Pancreas (tissue), 10 donors: ENCODE measurements around the gene KRTAP10-8. TPM values are rescaled to one million over a fixed set of nuclear protein-coding genes. Genes with fewer than 3 reads are reported as not detected.
"Not testable (repeated sequence)": the region's sequence is repeated elsewhere in the genome, so short reads cannot be mapped to it uniquely, and the experiment has no call there.

Source experiments
- ATAC-seq, 4 donors: fragments of 200-7000 bp; cut with Tn5 transposase; one replicate each; pipeline versions ENCODE4 v1.8.0 to v1.9.1; 2020; ENCODE audit warnings: mild to moderate bottlenecking in 4 of 4, moderate library complexity in 4 of 4
- DNase-seq, 6 donors: peaks; one replicate each; pipeline ENCODE4 v3.0.0-alpha.2; 2020
- FAIRE-seq: peaks from 2 replicates; lab custom pipeline; 2012; peaks lifted over from hg19 to GRCh38; lab: Jason Lieb, UNC
- H3K27ac ChIP-seq, 4 donors: fragments of 200-600 bp; sonication (generic); 1 replicate in 3 of 4; 2 replicates in 1 of 4; pipeline versions ENCODE4 v1.5.0 to v1.8.0; 2020
- H3K27me3 ChIP-seq, 4 donors: fragments of 200-600 bp; one replicate each; pipeline ENCODE4 v1.8.0; 2021
- H3K36me3 ChIP-seq, 3 donors: fragments of 200-600 bp; sonication (generic) in 1 of 3; one replicate each; pipeline versions ENCODE4 v1.5.0 to v1.8.0; 2020 to 2021
- H3K4me1 ChIP-seq, 3 donors: fragments of 200-600 bp; one replicate each; pipeline ENCODE4 v1.8.0; 2021
- H3K4me3 ChIP-seq, 4 donors: fragments of 200-600 bp; sonication (generic) in 2 of 4; one replicate each; pipeline versions ENCODE4 v1.5.0 to v1.8.0; 2020 to 2021
- H3K9me3 ChIP-seq, 4 donors: fragments of 200-600 bp; one replicate each; pipeline ENCODE4 v1.8.0; 2021
- CTCF ChIP-seq, 4 donors: fragments of 200-600 bp; sonication (generic) in 3 of 4; IDR thresholded peaks; one replicate each; pipeline versions ENCODE4 v1.5.0 to v1.8.0; 2021; ENCODE audit warnings: antibody characterized with exemption in 4 of 4
- WGBS, 2 donors: extraction: QIAGEN DNeasy Blood & Tissue Kit; methylation state at CpG; one replicate each; pipeline ENCODE4 v1.1.7; 2013; 5-methylcytosine and 5-hydroxymethylcytosine counted together
- intact Hi-C, 3 donors: fragments of 100-400 bp; cut with DNase I; formaldehyde crosslinking; loops; one replicate each; pipeline versions ENCODE4 v1.11.1 to v1.14.2; 2022
- polyA plus RNA-seq, 2 donors: library from polyadenylated mRNA; stranded (reverse); fragments of 200-250 nt; gene quantifications; one replicate each; pipeline ENCODE4 v1.2.3, GENCODE V29; 2013
- total RNA-seq, 6 donors: library from RNA; stranded (reverse); fragmentation: NEBNext Ultra II Directional in 4 of 6; extraction: Animal tissue kit (Norgen Biotek cat#: 25700) in 4 of 6; gene quantifications; one replicate each; pipeline versions ENCODE4 v1.2.1 to v1.2.4, GENCODE V29; 2021 to 2023
- donor health status: healthy with polysubstance abuse.
- donor health status: DM: no; HTN: no; CAD: no; lungs with moderate emphysema.
- donor health status: DM: no; HTN: no; CAD: no.
- donor health status: control.
- donor health status: control.
- donor health status: Bipolar disorder and iron deficiency.
- donor health status: DM: yes; HTN: yes; CAD: no.
- donor health status: DM: no; HTN: no; CAD: no.
- donor health status: DM: no; HTN: no; CAD: no.
- donor health status: DM: yes; HTN: yes; CAD: no.

Gene KRTAP10-8
- total and polyA plus RNA-seq, 8 donors: not detected

GRCh38 chr21:44643741-44644310, 31.9 kb downstream of the KRTAP10-8 start:
- Histone ChIP-seq H3K4me1 (no peaks in the 10 kb centered on the region), H3K4me3 (no peak overlapping the region), H3K9me3 (no peaks in the 10 kb centered on the region), H3K27me3 (no peaks in the 10 kb centered on the region), H3K36me3 (no peaks in the 10 kb centered on the region), H3K27ac (no peak overlapping the region)
- DNase-seq (no peak), FAIRE-seq (no peak), ATAC-seq (no peak)
- intact Hi-C loops: no loop called here
- WGBS, 2 donors: 60 to 63% methylated on average over 14 of the region's 14 CpGs
- no peak for TF ChIP-seq CTCF (IDR thresholded peaks at IDR 0.05)

GRCh38 chr21:44644878-44645277, 33.0 kb downstream of the KRTAP10-8 start:
- no peak for TF ChIP-seq CTCF (IDR thresholded peaks at IDR 0.05)
- no peak for DNase-seq

DNA sequence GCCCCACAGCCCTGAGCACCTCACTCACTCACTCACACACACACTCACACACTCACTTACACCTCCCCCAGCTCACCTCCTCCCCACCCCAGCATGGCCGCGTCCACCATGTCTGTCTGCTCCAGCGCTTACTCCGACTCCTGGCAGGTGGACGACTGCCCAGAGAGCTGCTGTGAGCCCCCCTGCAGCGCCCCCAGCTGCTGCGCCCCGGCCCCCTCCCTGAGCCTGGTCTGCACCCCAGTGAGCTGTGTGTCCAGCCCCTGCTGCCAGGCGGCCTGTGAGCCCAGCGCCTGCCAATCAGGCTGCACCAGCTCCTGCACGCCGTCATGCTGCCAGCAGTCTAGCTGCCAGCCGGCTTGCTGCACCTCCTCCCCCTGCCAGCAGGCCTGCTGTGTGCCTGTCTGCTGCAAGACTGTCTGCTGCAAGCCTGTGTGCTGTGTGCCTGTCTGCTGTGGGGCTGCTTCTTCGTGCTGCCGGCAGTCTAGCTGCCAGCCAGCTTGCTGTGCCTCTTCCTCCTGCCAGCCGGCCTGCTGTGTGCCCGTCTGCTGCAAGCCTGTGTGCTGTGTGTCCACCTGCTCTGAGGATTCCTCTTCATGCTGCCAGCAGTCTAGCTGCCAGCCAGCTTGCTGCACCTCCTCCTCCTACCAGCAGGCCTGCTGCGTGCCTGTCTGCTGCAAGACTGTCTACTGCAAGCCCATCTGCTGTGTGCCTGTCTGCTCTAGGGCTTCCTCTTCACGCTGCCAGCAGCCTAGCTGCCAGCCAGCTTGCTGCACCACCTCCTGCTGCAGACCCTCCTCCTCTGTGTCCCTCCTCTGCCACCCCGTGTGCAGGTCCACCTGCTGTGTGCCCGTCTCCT, 34.7 kb downstream of the KRTAP10-8 start, which contains the start of gene KRTAP10-11:
Gene KRTAP10-11 (plus strand): TSS at position 49 of the 856 bp plus-strand sequence. CDS start 45 bp downstream, at position 94.
- intact Hi-C loops, H3K36me3 ChIP-seq, DNase-seq, ATAC-seq, H3K27ac ChIP-seq, H3K9me3 ChIP-seq, H3K4me3 ChIP-seq, FAIRE-seq, H3K27me3 ChIP-seq, H3K4me1 ChIP-seq: not testable (repeated sequence)
- WGBS, 2 donors: 50 to 59% methylated on average over 21 of the region's 21 CpGs

More at GRCh38 chr21:44644878-44645277, 33.0 kb downstream of the KRTAP10-8 start:
- WGBS, 2 donors: 31 to 39% methylated on average over 2 of the region's 2 CpGs
- Histone ChIP-seq H3K4me3 (no peak overlapping the region), H3K27me3 (no peaks in the 10 kb centered on the region), H3K36me3 (no peaks in the 10 kb centered on the region), H3K9me3 (no peaks in the 10 kb centered on the region), H3K27ac (no peak overlapping the region), H3K4me1 (no peaks in the 10 kb centered on the region)
- intact Hi-C loops: no loop called here
- ATAC-seq: no peak
- FAIRE-seq: no peak

GRCh38 chr21:44647222-44647552, 35.3 kb downstream of the KRTAP10-8 start:
- Histone ChIP-seq H3K36me3 (no peaks in the 10 kb centered on the region), H3K4me3 (no peak overlapping the region), H3K4me1 (no peaks in the 10 kb centered on the region), H3K27ac (no peak overlapping the region), H3K27me3 (no peaks in the 10 kb centered on the region), H3K9me3 (no peaks in the 10 kb centered on the region)
- DNase-seq (no peak), ATAC-seq (no peak), FAIRE-seq (no peak)
- intact Hi-C loops: no loop called here
- 32 to 34% methylated on average over 8 of the region's 8 CpGs for WGBS, 2 donors
- TF ChIP-seq CTCF (IDR thresholded peaks at IDR 0.05): no peak

DNA sequence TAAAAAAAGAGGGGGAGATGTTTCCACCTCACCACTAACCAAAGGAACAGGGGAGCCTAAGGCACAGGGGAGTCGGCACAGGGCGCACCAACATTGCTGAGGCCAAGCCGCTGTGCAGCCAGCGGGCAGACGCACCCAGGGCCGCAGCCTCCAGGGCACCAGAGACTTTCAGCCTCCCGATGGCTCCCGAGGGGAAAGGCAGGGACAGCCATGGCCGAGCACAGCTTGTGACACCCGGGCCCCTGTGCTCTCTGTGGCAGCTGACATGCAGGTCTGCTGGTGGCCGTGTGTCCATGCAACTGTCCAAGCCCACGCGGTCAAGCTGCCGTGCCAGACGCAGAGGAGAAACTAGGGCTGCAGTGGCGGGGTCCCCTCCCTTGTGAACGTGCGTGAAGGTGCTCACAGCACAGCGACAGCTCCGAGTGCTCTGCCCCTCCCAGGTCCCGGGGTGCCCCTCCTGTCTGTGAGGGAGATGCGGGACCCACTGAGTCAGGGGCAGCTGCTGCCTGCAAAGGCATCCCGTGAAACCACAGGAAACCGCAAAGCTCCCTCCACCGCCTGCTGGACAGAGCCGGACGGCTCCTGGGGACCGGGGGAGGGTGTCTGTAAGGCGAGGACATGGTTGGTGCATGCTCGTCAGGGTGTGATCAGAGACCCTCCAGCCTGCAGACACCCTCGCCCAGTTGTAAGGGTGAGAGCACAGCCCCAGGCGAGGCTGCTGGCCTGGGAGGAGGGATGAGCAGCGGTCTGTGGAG, 36.9 kb downstream of the KRTAP10-8 start:
- FAIRE-seq (no peak), ATAC-seq (no peak), DNase-seq (no peak)
- no peaks in the 10 kb centered on the region for H3K4me1 ChIP-seq
- 55 to 74% methylated on average over 33 of the region's 33 CpGs for WGBS, 2 donors
- no peaks in the 10 kb centered on the region for H3K9me3 ChIP-seq
- no peak for TF ChIP-seq CTCF (IDR thresholded peaks at IDR 0.05)
- no peak overlapping the region for H3K4me3 ChIP-seq
- intact Hi-C loops: no loop called here
- H3K27me3 ChIP-seq: no peaks in the 10 kb centered on the region
- H3K36me3 ChIP-seq: no peaks in the 10 kb centered on the region
- no peak overlapping the region for H3K27ac ChIP-seq
